Cardiac muscle cell (in vitro differentiated cells and primary cell): ENCODE results near the gene PRKAR1B. TPM values are rescaled to one million over a fixed set of nuclear protein-coding genes. Genes with fewer than 3 reads are reported as not detected.

Experiments
- DNase-seq, 2 donors: peaks; one replicate each; pipeline versions ENCODE4 v3.0.0 to v3.0.0-alpha.2; 2010 to 2017; ENCODE audit warnings: low read depth in 1 of 2, low spot score in 1 of 2
- H3K27ac ChIP-seq: fragments of 200-600 bp; sonication (generic); 2 replicates; pipeline ENCODE4 v1.5.1; 2016
- H3K27me3 ChIP-seq: fragments of 200-600 bp; sonication (generic); 2 replicates; pipeline ENCODE4 v1.6.0; 2016; ENCODE audit warnings: control low read depth
- H3K36me3 ChIP-seq: fragments of 200-600 bp; sonication (generic); 2 replicates; pipeline ENCODE4 v1.5.1; 2016; ENCODE audit warnings: control low read depth
- H3K4me1 ChIP-seq: fragments of 200-600 bp; sonication (generic); 2 replicates; pipeline ENCODE4 v1.8.1; 2017; ENCODE audit warnings: low read depth, mild to moderate bottlenecking, mixed run types
- H3K4me3 ChIP-seq: fragments of 200-600 bp; sonication (generic); 2 replicates; pipeline ENCODE4 v1.5.1; 2016; ENCODE audit warnings: mild to moderate bottlenecking
- H3K9me3 ChIP-seq: fragments of 200-600 bp; sonication (generic); 2 replicates; pipeline ENCODE4 v1.5.1; 2017; ENCODE audit warnings: low read depth, mild to moderate bottlenecking, control low read depth
- polyA plus RNA-seq: library from polyadenylated mRNA; unstranded; fragments of >200 nt; fragmentation: Nextera tagmentation; extraction: Ambion mirVana; gene quantifications from 2 replicates; pipeline ENCODE4 v1.2.1, GENCODE V29; 2016
- total RNA-seq: library from RNA; depleted of rRNA; stranded (reverse); fragments of >200 nt; gene quantifications from 2 replicates; pipeline ENCODE4 v1.2.3, GENCODE V29; 2016
- TF ChIP-seq, protein P1 (sequence below): IDR thresholded peaks from 2 replicates; pipeline ENCODE4 v1.5.1; 2012; ENCODE audit warnings: low read depth, mild to moderate bottlenecking, low read length

PRKAR1B gene
- total and polyA plus RNA-seq, 2 experiments from 2014 or later: 32.8 to 40.2 TPM

DNA sequence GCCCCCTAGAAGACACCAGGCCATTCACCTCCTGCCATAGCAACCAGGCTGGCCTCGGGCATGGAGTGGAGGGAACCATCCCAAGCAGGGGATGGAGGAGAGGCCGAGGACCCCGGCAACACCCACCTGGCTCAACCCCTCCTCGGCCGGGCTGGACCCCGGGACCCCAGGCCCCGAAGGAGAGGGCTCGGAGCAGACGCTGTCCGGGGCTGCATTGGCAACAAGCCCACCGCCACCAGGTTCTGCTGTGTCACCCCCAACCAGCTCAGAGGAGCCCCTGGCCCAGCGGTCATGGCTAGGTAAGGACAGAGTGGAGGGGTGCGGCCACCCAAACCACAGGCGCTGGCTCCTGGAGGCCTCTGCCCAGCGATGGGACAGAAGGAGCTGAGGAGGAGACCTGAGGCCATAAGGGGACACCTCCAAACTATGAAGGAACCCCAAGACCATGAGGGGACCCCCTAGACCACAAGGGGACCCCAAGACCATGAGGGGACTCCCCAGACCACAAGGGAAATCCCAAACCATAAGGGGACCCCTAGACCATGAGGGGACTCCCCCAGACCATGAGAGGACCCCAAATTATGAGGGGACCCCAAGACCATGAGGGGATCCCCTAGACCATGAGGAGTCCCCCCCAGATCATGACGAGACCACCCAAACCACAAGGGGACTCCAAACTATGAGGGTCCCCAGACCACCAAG is 132.7 kb downstream of the PRKAR1B start:
- Histone ChIP-seq H3K27ac (no peak overlapping the region), H3K9me3 (no peaks in the 10 kb centered on the region), H3K36me3 (no peaks in the 10 kb centered on the region), H3K4me1 (no peaks in the 10 kb centered on the region), H3K27me3 (no peaks in the 10 kb centered on the region), H3K4me3 (no peak overlapping the region)
- TF ChIP-seq, protein P1, sequence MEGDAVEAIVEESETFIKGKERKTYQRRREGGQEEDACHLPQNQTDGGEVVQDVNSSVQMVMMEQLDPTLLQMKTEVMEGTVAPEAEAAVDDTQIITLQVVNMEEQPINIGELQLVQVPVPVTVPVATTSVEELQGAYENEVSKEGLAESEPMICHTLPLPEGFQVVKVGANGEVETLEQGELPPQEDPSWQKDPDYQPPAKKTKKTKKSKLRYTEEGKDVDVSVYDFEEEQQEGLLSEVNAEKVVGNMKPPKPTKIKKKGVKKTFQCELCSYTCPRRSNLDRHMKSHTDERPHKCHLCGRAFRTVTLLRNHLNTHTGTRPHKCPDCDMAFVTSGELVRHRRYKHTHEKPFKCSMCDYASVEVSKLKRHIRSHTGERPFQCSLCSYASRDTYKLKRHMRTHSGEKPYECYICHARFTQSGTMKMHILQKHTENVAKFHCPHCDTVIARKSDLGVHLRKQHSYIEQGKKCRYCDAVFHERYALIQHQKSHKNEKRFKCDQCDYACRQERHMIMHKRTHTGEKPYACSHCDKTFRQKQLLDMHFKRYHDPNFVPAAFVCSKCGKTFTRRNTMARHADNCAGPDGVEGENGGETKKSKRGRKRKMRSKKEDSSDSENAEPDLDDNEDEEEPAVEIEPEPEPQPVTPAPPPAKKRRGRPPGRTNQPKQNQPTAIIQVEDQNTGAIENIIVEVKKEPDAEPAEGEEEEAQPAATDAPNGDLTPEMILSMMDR: no peak
- DNase-seq: no peak

DNA sequence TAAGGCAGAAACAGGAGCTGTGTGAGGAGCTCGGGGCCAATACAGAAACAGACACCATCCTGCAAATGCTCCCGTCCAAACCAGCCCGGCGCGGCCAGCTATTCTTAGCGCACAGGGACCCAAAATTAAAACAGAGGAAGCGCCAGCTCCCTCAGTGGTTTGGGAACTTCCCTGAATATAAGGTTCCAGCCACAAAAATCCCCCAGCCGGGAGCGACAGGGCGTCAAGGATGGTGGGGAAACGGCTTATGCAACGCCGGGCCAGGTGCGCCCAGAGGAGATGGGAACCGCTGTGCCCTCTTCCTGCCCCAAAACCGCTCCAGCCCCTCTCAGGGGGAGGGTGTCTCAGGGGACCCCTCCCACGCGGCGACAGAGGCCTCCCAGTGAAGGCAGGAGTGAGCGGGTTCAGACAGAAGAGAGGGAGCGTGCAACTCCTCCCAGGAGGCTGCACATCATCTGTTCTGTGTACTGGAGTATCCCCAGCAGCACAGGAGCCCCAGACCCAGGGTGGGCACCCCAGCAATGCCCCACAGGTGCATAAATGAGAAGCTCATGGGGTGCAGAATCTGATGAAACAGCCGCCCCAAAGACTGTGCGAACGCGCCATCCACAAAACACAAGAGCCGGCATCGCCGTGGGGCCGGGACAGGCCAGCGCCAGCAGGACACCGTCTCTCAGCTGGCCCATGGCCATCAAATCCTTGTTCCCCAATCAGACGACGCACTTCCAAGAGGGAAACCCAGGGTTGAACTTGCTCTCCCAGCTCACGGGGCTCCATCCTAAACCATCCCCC is 133.6 kb downstream of the PRKAR1B start:
- H3K4me3 ChIP-seq: no peak overlapping the region
- no peaks in the 10 kb centered on the region for H3K4me1 ChIP-seq
- no peaks in the 10 kb centered on the region for H3K9me3 ChIP-seq
- TF ChIP-seq, protein P1: no peak
- DNase-seq: no peak
- H3K27me3 ChIP-seq: no peaks in the 10 kb centered on the region
- no peak overlapping the region for H3K27ac ChIP-seq
- H3K36me3 ChIP-seq: no peaks in the 10 kb centered on the region

DNA sequence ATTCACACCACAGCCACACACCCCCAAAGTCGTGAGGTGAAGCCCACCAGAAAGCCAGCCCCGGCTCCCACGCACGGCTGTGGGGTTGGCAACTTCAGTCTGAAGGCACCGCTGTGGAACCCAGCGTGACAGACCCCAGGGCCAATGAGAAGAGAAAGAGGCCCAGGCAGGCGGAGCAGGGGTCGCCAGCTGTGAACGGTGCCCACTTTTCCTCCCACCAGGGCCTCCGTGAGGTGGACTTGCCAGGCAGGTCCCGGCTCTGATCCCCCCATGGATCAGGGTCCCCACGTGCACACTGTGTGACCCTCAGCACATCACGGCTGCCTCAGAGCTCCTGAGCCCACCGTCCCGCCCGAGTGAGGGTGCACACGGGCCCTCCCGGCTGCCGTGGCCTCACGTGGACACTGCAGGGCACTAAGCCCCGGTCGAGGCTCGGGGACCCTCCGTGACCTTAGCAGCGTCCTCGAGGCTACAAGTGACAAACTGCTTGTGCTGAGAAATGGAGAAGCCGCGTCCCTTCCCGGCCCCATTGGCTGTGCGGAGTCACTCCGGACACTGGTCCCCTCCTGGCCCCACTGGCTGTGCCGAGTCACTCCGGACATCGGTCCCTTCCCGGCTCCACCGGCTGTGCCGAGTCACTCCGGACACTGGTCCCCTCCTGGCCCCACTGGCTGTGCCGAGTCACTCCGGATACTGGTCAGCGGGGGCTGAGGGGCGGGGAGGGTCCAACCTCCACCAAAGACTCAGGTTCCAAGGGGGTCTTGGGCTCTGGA is 135.0 kb downstream of the PRKAR1B start:
- Histone ChIP-seq H3K27ac (no peak overlapping the region), H3K27me3 (no peaks in the 10 kb centered on the region), H3K9me3 (no peaks in the 10 kb centered on the region), H3K4me3 (no peak overlapping the region), H3K4me1 (no peaks in the 10 kb centered on the region), H3K36me3 (no peaks in the 10 kb centered on the region)
- TF ChIP-seq, protein P1: no peak
- no peak for DNase-seq

DNA sequence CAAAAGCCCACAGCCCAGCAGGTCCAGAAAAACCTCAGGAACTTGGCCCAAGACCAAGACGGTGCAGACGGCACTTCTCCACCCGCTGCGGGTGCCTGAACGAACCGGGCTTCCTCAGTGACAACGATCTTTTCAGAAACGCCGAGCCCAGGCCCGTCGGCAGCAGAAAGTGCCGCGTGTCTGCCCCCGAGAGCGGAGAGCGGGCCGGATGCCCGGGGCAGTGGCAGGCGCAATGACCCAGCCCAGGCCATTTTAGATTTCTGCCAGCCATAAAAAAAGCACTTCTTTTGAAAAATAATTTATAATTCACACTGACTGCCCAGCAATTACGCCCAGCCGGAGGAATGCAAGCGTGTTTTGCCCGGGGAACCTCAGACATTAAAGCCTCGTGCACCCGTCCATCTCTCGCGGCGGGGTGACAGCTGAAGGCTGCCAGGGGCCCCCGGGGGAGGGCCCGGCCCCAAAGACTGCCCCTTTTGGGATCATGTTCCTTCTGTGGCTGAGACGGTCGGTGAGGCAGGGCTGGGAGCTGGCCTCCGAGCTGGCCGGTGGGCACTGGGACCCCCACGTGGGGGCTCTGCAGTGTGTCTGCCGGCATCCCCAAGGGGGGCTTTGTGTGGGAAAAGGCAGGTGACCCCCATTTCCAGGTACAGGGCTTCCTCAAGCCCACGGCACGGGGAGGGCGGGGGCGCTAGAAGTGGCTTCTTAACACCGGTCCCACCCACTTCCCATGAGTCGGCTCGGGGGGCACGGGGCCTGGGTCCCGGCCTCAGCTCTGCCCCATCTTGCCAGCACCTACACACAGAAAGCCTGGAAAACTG is 136.1 kb downstream of the PRKAR1B start:
- TF ChIP-seq, protein P1: no peak
- H3K4me1 ChIP-seq: no peaks in the 10 kb centered on the region
- no peak overlapping the region for H3K4me3 ChIP-seq
- no peaks in the 10 kb centered on the region for H3K36me3 ChIP-seq
- H3K27me3 ChIP-seq: no peaks in the 10 kb centered on the region
- no peaks in the 10 kb centered on the region for H3K9me3 ChIP-seq
- no peak overlapping the region for H3K27ac ChIP-seq
- DNase-seq: no peak
